HEK293 (cell line): ENCODE data around the gene TFE3.

Experiments
- CTCF ChIA-PET: fragments of 350-600 bp; formaldehyde crosslinking; extraction: SDS; loops from one replicate; lab custom pipeline; 2021; ENCODE audit warnings: antibody characterized with exemption; lab: Yijun Ruan, JAX
- POLR2A ChIA-PET: fragments of 300-600 bp; formaldehyde crosslinking; extraction: SDS; loops from one replicate; lab custom pipeline; 2020; ENCODE audit warnings: antibody characterized with exemption, inconsistent platforms; lab: Yijun Ruan, JAX
- H3K27ac ChIP-seq: fragments of 200-500 bp; sonication (Bioruptor generic); 2 replicates; pipeline ENCODE4 v1.5.1; 2014; ENCODE audit warnings: low read depth, low read length, control low read depth, inconsistent platforms; ENCODE audit errors: extremely low read depth
- H3K36me3 ChIP-seq, 2 experiments: fragments of 200-500 bp in 1 of 2; sonication (Bioruptor generic) in 1 of 2; 1 replicate in 1 of 2; 2 replicates in 1 of 2; pipeline ENCODE4 v1.5.1; 2014 to 2017; ENCODE audit warnings: inconsistent platforms in 2 of 2, low read length in 2 of 2; ENCODE audit not compliant: control insufficient read depth in 2 of 2, insufficient read depth in 1 of 2
- H3K4me1 ChIP-seq: fragments of 200-500 bp; sonication (Bioruptor generic); 2 replicates; pipeline ENCODE4 v1.5.1; 2014; ENCODE audit warnings: mild to moderate bottlenecking, low read length, inconsistent platforms; ENCODE audit not compliant: control insufficient read depth, insufficient read depth
- H3K4me3 ChIP-seq: 2 replicates; pipeline ENCODE4 v1.5.1; 2011; ENCODE audit warnings: low read depth, mild to moderate bottlenecking, control low read depth, low read length, moderate library complexity
- H3K9me3 ChIP-seq: fragments of 200-500 bp; sonication (Bioruptor generic); 2 replicates; pipeline ENCODE4 v1.5.1; 2014; ENCODE audit warnings: low read depth, low read length, inconsistent platforms; ENCODE audit not compliant: control insufficient read depth, insufficient read depth
- HOXD13 ChIP-seq: sonication (generic); formaldehyde crosslinking; IDR thresholded peaks from 2 replicates; pipeline ENCODE4 v1.8.0; 2022; ENCODE audit warnings: missing genetic modification reagents, borderline replicate concordance
- KLF1 ChIP-seq: fragments of 450-650 bp; formaldehyde crosslinking; IDR thresholded peaks from 2 replicates; pipeline ENCODE4 v1.5.1; 2016; ENCODE audit warnings: missing biosample characterization, missing genetic modification characterization
- KLF7 ChIP-seq: fragments of 450-650 bp; formaldehyde crosslinking; IDR thresholded peaks from 2 replicates; pipeline ENCODE4 v1.5.1; 2016; ENCODE audit warnings: missing biosample characterization, missing genetic modification characterization, borderline replicate concordance
- ZEB2 ChIP-seq: fragments of 450-650 bp; formaldehyde crosslinking; IDR thresholded peaks from 2 replicates; pipeline ENCODE4 v1.5.1; 2016; ENCODE audit warnings: missing biosample characterization, missing genetic modification characterization
- ZFP3 ChIP-seq: fragments of 450-650 bp; formaldehyde crosslinking; IDR thresholded peaks from 2 replicates; pipeline ENCODE4 v1.5.1; 2016; ENCODE audit warnings: low read depth, missing biosample characterization, missing genetic modification characterization
- ZFP37 ChIP-seq: fragments of 450-650 bp; formaldehyde crosslinking; IDR thresholded peaks from 2 replicates; pipeline ENCODE4 v1.5.1; 2016; ENCODE audit warnings: missing biosample characterization, missing genetic modification characterization
- ZNF157 ChIP-seq: fragments of 450-650 bp; formaldehyde crosslinking; IDR thresholded peaks from 2 replicates; pipeline ENCODE4 v1.5.1; 2016; ENCODE audit warnings: missing biosample characterization, missing genetic modification characterization
- ZNF169 ChIP-seq: fragments of 450-650 bp; formaldehyde crosslinking; IDR thresholded peaks from 2 replicates; pipeline ENCODE4 v1.5.1; 2016; ENCODE audit warnings: missing biosample characterization, missing genetic modification characterization
- ZNF211 ChIP-seq: fragments of 450-650 bp; formaldehyde crosslinking; IDR thresholded peaks from 2 replicates; pipeline ENCODE4 v1.5.1; 2016; ENCODE audit warnings: low read depth, missing biosample characterization, missing genetic modification characterization
- ZNF324 ChIP-seq: fragments of 450-650 bp; formaldehyde crosslinking; IDR thresholded peaks from 2 replicates; pipeline ENCODE4 v1.5.1; 2016; ENCODE audit warnings: missing biosample characterization, missing genetic modification characterization
- ZNF335 ChIP-seq: fragments of 450-650 bp; formaldehyde crosslinking; conservative IDR thresholded peaks from 2 replicates; pipeline ENCODE4 v1.5.1; 2016; ENCODE audit warnings: missing biosample characterization, missing genetic modification characterization
- ZNF501 ChIP-seq: fragments of 450-650 bp; formaldehyde crosslinking; IDR thresholded peaks from 2 replicates; pipeline ENCODE4 v1.5.1; 2016; ENCODE audit warnings: missing biosample characterization, missing genetic modification characterization
- ZNF529 ChIP-seq: fragments of 450-650 bp; formaldehyde crosslinking; IDR thresholded peaks from 2 replicates; pipeline ENCODE4 v1.5.1; 2017; ENCODE audit warnings: missing genetic modification characterization, missing biosample characterization; ENCODE audit not compliant: insufficient replicate concordance
- ZNF555 ChIP-seq: fragments of 450-650 bp; formaldehyde crosslinking; conservative IDR thresholded peaks from 2 replicates; pipeline ENCODE4 v1.5.1; 2017; ENCODE audit warnings: missing biosample characterization, mild to moderate bottlenecking, missing genetic modification characterization, inconsistent platforms
- ZNF791 ChIP-seq: fragments of 450-650 bp; formaldehyde crosslinking; IDR thresholded peaks from 2 replicates; pipeline ENCODE4 v1.5.1; 2016; ENCODE audit warnings: missing biosample characterization, missing genetic modification characterization
- ZNF837 ChIP-seq: fragments of 450-650 bp; formaldehyde crosslinking; IDR thresholded peaks from 2 replicates; pipeline ENCODE4 v1.5.1; 2016; ENCODE audit warnings: missing biosample characterization, missing genetic modification characterization
- TF ChIP-seq, protein P1 (sequence below): fragments of 450-650 bp; formaldehyde crosslinking; conservative IDR thresholded peaks from 2 replicates; pipeline ENCODE4 v1.5.1; 2016; ENCODE audit warnings: low read depth, missing biosample characterization, missing genetic modification characterization
- TF ChIP-seq, protein P2 (sequence below): fragments of 450-650 bp; formaldehyde crosslinking; IDR thresholded peaks from 2 replicates; pipeline ENCODE4 v1.5.1; 2017; ENCODE audit warnings: missing biosample characterization, missing genetic modification characterization
- TF ChIP-seq, protein P3 (sequence below): sonication (generic); formaldehyde crosslinking; IDR thresholded peaks from 2 replicates; pipeline ENCODE4 v1.8.1; 2022; ENCODE audit warnings: mild to moderate bottlenecking, moderate library complexity, missing genetic modification reagents

TFE3 gene

DNA sequence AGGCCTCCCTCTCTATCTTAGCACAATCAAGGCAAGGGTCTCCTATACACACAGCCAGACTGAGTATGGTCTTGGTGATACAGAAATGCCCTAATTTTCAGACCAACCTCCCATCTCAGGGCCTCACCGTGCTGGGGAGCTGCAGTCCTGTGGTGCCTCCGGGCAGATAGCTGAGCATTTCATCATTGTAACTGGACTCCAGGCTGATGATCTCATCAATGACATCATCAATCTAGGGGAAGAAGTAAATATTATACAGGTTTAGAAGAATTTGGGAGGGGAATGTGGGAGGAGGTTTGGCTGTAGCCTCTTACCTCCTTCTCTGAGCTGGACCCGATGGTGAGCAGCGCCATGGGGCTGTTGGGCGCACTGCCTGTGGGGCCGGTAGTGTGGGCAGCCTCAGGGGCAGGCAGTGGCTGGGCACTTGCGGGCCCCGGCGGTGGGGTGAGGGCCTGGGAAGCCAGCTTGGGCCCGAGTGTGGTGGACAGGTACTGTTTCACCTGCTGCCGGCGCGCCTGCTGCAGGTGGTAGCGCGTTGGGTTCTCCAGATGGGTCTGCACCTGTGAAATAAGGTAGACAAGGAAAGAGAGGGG lies 5.2 kb downstream of the TFE3 start (continued):
- TF ChIP-seq, protein P1, sequence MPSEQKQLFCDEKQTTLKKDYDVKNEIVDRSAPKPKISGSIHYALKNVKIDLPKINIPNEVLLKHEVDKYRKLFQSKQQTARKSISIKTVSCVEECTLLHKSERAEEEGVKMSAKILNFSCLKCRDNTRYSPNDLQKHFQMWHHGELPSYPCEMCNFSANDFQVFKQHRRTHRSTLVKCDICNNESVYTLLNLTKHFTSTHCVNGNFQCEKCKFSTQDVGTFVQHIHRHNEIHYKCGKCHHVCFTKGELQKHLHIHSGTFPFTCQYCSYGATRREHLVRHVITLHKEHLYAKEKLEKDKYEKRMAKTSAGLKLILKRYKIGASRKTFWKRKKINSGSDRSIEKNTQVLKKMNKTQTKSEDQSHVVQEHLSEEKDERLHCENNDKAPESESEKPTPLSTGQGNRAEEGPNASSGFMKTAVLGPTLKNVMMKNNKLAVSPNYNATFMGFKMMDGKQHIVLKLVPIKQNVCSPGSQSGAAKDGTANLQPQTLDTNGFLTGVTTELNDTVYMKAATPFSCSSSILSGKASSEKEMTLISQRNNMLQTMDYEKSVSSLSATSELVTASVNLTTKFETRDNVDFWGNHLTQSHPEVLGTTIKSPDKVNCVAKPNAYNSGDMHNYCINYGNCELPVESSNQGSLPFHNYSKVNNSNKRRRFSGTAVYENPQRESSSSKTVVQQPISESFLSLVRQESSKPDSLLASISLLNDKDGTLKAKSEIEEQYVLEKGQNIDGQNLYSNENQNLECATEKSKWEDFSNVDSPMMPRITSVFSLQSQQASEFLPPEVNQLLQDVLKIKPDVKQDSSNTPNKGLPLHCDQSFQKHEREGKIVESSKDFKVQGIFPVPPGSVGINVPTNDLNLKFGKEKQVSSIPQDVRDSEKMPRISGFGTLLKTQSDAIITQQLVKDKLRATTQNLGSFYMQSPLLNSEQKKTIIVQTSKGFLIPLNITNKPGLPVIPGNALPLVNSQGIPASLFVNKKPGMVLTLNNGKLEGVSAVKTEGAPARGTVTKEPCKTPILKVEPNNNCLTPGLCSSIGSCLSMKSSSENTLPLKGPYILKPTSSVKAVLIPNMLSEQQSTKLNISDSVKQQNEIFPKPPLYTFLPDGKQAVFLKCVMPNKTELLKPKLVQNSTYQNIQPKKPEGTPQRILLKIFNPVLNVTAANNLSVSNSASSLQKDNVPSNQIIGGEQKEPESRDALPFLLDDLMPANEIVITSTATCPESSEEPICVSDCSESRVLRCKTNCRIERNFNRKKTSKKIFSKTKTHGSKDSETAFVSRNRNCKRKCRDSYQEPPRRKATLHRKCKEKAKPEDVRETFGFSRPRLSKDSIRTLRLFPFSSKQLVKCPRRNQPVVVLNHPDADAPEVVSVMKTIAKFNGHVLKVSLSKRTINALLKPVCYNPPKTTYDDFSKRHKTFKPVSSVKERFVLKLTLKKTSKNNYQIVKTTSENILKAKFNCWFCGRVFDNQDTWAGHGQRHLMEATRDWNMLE (tag by site-specific recombination), result no peak
- TF ChIP-seq KLF7 (tag by site-specific recombination) (no peak), ZNF157 (tag by site-specific recombination) (no peak), ZNF529 (no peak), ZNF335 (tag by site-specific recombination) (peak; percentile 80), ZNF555 (no peak), ZFP3 (no peak), ZFP37 (tag by site-specific recombination) (0 out of 2 replicates have a peak, but pooled peaks have one; percentile 44), ZNF791 (no peak)
- TF ChIP-seq, protein P2, sequence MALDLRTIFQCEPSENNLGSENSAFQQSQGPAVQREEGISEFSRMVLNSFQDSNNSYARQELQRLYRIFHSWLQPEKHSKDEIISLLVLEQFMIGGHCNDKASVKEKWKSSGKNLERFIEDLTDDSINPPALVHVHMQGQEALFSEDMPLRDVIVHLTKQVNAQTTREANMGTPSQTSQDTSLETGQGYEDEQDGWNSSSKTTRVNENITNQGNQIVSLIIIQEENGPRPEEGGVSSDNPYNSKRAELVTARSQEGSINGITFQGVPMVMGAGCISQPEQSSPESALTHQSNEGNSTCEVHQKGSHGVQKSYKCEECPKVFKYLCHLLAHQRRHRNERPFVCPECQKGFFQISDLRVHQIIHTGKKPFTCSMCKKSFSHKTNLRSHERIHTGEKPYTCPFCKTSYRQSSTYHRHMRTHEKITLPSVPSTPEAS, result no peak
- TF ChIP-seq, protein P3, sequence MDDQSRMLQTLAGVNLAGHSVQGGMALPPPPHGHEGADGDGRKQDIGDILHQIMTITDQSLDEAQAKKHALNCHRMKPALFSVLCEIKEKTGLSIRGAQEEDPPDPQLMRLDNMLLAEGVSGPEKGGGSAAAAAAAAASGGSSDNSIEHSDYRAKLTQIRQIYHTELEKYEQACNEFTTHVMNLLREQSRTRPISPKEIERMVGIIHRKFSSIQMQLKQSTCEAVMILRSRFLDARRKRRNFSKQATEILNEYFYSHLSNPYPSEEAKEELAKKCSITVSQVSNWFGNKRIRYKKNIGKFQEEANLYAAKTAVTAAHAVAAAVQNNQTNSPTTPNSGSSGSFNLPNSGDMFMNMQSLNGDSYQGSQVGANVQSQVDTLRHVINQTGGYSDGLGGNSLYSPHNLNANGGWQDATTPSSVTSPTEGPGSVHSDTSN (CRISPR knock-in tag), result no peak

- TF ChIP-seq ZNF169 (no peak), ZNF501 (tag by site-specific recombination) (no peak), ZNF324 (tag by site-specific recombination) (no peak), ZEB2 (tag by site-specific recombination) (no peak), HOXD13 (CRISPR knock-in tag) (no peak), ZNF837 (tag by site-specific recombination) (no peak)
- no peaks in the 10 kb centered on the region for H3K9me3 ChIP-seq
- ChIA-PET POLR2A (interaction anchor here (0.7 kb wide), 2 partner anchors 10 to 118 kb away, joined by 5 to 9 read pairs; no protein-coding TSS in a partner anchor), CTCF (no interaction called here)
- H3K4me3 ChIP-seq, result no peak overlapping the region
- no peak overlapping the region for H3K27ac ChIP-seq
- H3K4me1 ChIP-seq, result no peaks in the 10 kb centered on the region
- H3K36me3 ChIP-seq, result peaks cover 0 to 51% of the 10 kb centered on the region in 2 experiments; a peak in 2 of 3 replicates
These were observed 12.9 kb downstream of the TFE3 start for GRCh38 chrX:49030283-49030682.

- ChIA-PET CTCF (no interaction called here), POLR2A (interaction anchor here (0.7 kb wide), 2 partner anchors 10 to 118 kb away, joined by 5 to 9 read pairs; no protein-coding TSS in a partner anchor)
- no peak for TF ChIP-seq ZNF211
- TF ChIP-seq KLF1, result peak; percentile 93
- Histone ChIP-seq H3K9me3 (no peaks in the 10 kb centered on the region), H3K4me1 (no peaks in the 10 kb centered on the region), H3K27ac (no peak overlapping the region), H3K4me3 (no peak overlapping the region), H3K36me3 (peaks cover 0 to 50% of the 10 kb centered on the region in 2 experiments; a peak in 2 of 3 replicates)
These were observed 13.3 kb downstream of the TFE3 start for GRCh38 chrX:49029876-49030275.
